ENCODE data around the gene SLC1A4. TPM values are rescaled to one million over a fixed set of nuclear protein-coding genes. Genes with fewer than 3 reads are reported as not detected.
A peak's percentile ranks its signal among the peaks of the same experiment; 100 is the strongest.

SLC1A4 gene
- total and polyA plus RNA-seq, 8 donors, result 10.9 to 72.7 (median 23.1) TPM

DNA sequence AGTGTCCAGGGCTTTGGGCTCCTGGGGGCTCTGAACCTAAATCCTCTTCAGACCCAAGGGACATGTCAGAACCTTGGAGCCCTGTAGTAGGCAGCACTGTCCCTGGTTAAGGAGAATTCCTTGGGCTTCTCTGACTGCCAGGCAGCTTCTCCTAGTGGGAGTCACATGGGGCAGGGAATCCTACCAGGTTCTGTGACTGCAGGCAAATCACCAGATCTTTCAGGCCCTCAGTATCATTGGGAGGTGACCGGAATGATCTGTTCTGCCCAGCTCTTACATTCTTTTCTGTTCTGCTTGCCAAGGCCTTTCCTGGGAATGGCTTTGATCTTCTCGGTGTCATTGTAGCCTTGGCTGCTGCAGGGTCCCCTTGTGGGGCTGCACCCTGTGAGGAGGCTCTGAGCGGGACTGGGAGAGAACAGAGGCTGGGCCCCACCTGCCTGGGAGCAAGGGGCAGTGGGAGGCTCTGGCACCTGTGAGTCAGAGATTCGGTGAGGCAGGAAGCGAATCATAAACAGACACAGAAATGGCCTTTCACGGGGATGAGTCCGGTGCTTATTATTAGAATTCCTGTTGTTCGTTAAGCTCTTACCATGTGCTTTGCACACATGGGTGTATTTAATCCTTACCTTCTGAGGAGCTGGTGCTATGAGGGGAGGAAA is 81.1 kb downstream of the SLC1A4 start:
- H3K4me1 ChIP-seq, result peaks cover 2 to 5% (median 2%) of the 10 kb centered on the region in 3 donors
- intact Hi-C loops (cut with DNase I), result loop anchor here in 1 of 3 donors (10.0 kb wide), 1 partner anchor 54 kb away; no protein-coding TSS in a partner anchor
- H3K4me3 ChIP-seq, result no peak overlapping the region
- 71 to 73% methylated on average over 8 of the region's 8 CpGs for WGBS, 2 donors
- peak in 2 of 4 donors; percentile 13 to 27 for ATAC-seq
- no peaks in the 10 kb centered on the region for H3K9me3 ChIP-seq
- TF ChIP-seq, protein P1, sequence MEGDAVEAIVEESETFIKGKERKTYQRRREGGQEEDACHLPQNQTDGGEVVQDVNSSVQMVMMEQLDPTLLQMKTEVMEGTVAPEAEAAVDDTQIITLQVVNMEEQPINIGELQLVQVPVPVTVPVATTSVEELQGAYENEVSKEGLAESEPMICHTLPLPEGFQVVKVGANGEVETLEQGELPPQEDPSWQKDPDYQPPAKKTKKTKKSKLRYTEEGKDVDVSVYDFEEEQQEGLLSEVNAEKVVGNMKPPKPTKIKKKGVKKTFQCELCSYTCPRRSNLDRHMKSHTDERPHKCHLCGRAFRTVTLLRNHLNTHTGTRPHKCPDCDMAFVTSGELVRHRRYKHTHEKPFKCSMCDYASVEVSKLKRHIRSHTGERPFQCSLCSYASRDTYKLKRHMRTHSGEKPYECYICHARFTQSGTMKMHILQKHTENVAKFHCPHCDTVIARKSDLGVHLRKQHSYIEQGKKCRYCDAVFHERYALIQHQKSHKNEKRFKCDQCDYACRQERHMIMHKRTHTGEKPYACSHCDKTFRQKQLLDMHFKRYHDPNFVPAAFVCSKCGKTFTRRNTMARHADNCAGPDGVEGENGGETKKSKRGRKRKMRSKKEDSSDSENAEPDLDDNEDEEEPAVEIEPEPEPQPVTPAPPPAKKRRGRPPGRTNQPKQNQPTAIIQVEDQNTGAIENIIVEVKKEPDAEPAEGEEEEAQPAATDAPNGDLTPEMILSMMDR (IDR thresholded peaks at IDR 0.05), result no peak
- peak overlapping the region in 1 of 4 donors; percentile 41 for H3K27ac ChIP-seq
- peaks cover 0 to 17% (median 0%) of the 10 kb centered on the region in 3 donors for H3K36me3 ChIP-seq
- peak in 1 of 6 donors; percentile 15 for DNase-seq
- no peak for FAIRE-seq
- no peaks in the 10 kb centered on the region for H3K27me3 ChIP-seq

- Histone ChIP-seq H3K27ac (no peak overlapping the region), H3K4me3 (no peak overlapping the region), H3K9me3 (no peaks in the 10 kb centered on the region), H3K36me3 (peaks cover 0 to 17% (median 0%) of the 10 kb centered on the region in 3 donors), H3K27me3 (no peaks in the 10 kb centered on the region), H3K4me1 (peaks cover 0 to 2% (median 2%) of the 10 kb centered on the region in 3 donors)
- no peak for FAIRE-seq
- 78 to 86% methylated on average over 6 of the region's 6 CpGs for WGBS, 2 donors
- TF ChIP-seq, protein P1 (IDR thresholded peaks at IDR 0.05), result no peak
- ATAC-seq, result no peak
- no peak for DNase-seq
- intact Hi-C loops (cut with DNase I), result loop anchor here in 1 of 3 donors (10.0 kb wide), 1 partner anchor 54 kb away; no protein-coding TSS in a partner anchor
Measured at GRCh38 chr2:65070856-65071255, 81.7 kb downstream of the SLC1A4 start.

DNA sequence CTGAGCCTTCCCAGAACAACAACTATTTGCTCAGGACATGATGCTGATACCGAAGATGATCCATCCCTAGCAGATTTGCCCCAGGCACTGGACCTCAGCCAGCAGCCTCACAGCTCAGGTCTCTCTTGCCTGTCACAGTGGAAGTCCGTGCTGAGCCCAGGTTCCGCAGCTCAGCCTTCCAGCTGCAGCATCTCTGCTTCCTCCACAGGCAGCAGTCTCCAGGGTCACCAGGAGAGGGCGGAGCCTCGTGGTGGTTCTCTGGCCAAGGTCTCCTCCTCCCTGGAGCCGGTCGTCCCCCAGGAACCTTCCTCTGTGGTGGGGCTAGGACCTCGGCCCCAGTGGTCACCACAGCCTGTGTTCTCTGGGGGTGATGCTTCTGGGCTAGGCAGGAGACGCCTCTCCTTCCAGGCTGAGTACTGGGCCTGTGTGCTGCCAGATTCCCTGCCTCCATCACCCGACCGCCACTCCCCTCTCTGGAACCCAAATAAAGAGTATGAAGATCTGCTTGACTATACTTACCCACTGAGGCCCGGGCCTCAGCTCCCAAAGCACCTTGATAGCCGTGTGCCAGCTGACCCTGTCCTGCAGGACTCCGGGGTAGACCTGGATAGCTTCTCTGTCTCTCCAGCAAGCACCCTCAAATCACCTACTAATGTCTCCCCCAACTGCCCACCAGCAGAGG is 82.4 kb downstream of the SLC1A4 start:
- ATAC-seq (peak; percentile 33 to 65 (median 53)), FAIRE-seq (no peak), DNase-seq (peak in 4 of 6 donors; percentile 43 to 83 (median 63))
- intact Hi-C loops (cut with DNase I), result loop anchor here in 1 of 3 donors (10.0 kb wide), 1 partner anchor 53 kb away; no protein-coding TSS in a partner anchor
- no peak overlapping the region for H3K4me3 ChIP-seq
- no peaks in the 10 kb centered on the region for H3K9me3 ChIP-seq
- peaks cover 0 to 7% (median 7%) of the 10 kb centered on the region in 3 donors for H3K4me1 ChIP-seq
- WGBS, 2 donors, result 61 to 64% methylated on average over 14 of the region's 14 CpGs
- H3K27me3 ChIP-seq, result no peaks in the 10 kb centered on the region
- H3K27ac ChIP-seq, result no peak overlapping the region
- H3K36me3 ChIP-seq, result peaks cover 0 to 17% (median 0%) of the 10 kb centered on the region in 3 donors
- TF ChIP-seq, protein P1 (IDR thresholded peaks at IDR 0.05), result peak in 2 of 4 donors; percentile 11 to 14

DNA sequence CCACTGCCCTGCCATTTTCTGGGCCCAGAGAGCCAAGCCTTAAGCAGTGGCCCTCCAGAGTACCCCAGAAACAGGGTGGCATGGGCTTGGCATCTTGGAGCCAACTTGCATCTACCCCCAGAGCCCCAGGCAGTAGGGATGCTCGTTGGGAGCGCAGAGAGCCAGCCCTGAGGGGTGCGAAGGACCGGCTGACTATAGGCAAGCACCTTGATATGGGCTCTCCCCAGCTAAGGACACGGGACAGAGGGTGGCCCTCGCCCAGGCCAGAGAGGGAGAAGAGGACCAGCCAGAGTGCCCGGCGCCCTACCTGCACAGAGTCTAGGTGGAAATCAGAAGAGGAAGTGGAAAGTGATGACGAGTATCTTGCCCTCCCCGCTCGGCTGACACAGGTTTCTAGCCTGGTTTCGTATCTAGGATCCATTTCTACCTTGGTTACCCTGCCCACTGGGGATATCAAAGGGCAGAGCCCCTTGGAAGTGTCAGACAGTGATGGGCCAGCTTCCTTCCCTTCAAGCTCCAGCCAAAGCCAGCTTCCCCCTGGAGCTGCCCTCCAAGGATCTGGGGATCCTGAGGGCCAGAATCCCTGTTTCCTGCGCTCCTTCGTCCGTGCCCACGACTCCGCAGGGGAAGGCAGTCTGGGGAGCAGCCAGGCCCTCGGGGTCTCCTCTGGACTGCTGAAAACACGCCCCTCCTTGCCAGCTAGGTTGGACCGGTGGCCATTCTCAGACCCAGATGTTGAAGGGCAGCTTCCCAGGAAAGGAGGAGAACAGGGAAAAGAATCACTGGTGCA is 83.2 kb downstream of the SLC1A4 start:
- ATAC-seq (no peak), DNase-seq (peak in 1 of 6 donors; percentile 70), FAIRE-seq (no peak)
- Histone ChIP-seq H3K4me3 (no peak overlapping the region), H3K27ac (no peak overlapping the region), H3K4me1 (peaks cover 0 to 7% (median 7%) of the 10 kb centered on the region in 3 donors), H3K27me3 (no peaks in the 10 kb centered on the region), H3K9me3 (no peaks in the 10 kb centered on the region), H3K36me3 (peaks cover 0 to 20% (median 0%) of the 10 kb centered on the region in 3 donors)
- intact Hi-C loops (cut with DNase I), result loop anchor here in 1 of 3 donors (10.0 kb wide), 1 partner anchor 52 kb away; no protein-coding TSS in a partner anchor
- WGBS, 2 donors, result 86 to 90% methylated on average over 20 of the region's 20 CpGs
- TF ChIP-seq, protein P1 (IDR thresholded peaks at IDR 0.05), result no peak

Other genes with a start within 250 kb of the SLC1A4 start
- gene CEP68, start 67.0 kb downstream of the SLC1A4 start, total RNA-seq, result 10 to 100 TPM in 4 of 6 donors, 1 to 10 TPM in 2; 4.4 to 13.2 (median 10.7) TPM
- 1 to 10 TPM; 4.8 to 7.0 TPM for gene CEP68, start 67.0 kb downstream of the SLC1A4 start, polyA plus RNA-seq
- gene RAB1A, start 140.7 kb downstream of the SLC1A4 start, total RNA-seq, result 10 to 100 TPM; 47.3 to 84.0 (median 69.4) TPM
- gene RAB1A, start 140.7 kb downstream of the SLC1A4 start, polyA plus RNA-seq, result 10 to 100 TPM; 43.1 to 70.4 TPM
- gene ACTR2, start 238.4 kb downstream of the SLC1A4 start, total RNA-seq, result 100 to 1,000 TPM in 2 of 6 donors, 10 to 100 TPM in 4; 47.2 to 115 (median 70.9) TPM
- gene ACTR2, start 238.4 kb downstream of the SLC1A4 start, polyA plus RNA-seq, result 10 to 100 TPM; 19.8 to 36.6 TPM

All from pancreas (tissue), 10 donors.